ENCODE measurements around the gene GPR179. TPM values are rescaled to one million over a fixed set of nuclear protein-coding genes. Genes with fewer than 3 reads are reported as not detected.
"Not testable (repeated sequence)": the region's sequence is repeated elsewhere in the genome, so short reads cannot be mapped to it uniquely, and the experiment has no call there.

The GPR179 gene
- polyA plus RNA-seq, 4 donors, result 0.06 to 0.40 (median 0.08) TPM

DNA sequence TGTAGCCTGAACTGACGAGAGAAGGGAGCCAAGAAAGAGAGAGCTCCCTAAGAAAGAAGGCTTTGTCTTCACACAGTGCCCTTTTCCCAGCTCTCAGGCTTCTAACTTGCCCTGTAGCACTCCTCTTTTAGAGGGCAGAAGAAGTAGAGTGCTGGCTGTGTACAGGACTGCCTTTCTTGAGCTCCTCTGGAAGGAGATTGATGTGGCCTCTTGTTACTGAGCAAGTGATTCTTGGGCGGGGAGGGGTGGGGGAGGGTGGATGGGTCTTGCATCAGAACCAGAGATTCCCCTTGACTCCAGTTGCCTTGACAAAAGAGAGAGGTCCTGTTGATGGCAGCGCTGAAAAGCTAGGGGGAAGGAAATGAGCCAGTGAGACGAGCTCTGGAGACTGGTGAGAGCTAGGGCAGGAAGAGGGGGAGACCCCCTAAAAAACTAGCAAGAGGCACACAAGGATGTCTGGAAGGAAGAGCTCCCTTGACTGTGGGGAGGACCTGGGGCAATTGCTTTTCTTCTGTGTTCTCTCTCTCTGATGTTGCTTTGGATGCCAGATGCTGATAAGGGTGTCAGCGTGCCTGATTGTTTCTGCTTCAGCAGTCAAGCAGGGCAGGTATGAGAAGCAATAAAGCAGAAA, 18.4 kb downstream of the GPR179 start:
- DNase-seq (ENCODE audit: low read depth in 4 of 4, low spot score in 3 of 4), result no peak

DNA sequence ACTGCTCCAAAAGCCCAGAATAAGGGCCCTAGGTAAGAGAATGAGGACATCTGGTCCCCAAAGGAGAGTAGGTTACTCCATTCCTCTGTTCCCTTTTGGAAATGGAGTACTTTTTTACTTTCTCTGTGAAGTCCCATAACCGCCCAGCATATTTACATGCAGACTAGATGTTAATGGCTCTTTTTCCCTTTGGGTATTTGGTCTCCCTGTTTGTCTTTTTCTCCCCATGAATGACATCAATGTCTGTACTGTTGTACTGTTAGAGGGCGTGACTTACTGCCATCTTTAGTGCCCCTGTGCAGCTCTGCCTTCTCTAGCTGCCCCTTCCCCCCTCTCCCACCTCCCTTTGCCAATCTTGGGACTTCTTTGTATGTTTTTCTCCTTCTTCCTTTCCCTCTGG, 19.0 kb downstream of the GPR179 start:
- DNase-seq (ENCODE audit: low read depth in 4 of 4, low spot score in 3 of 4), result no peak

DNA sequence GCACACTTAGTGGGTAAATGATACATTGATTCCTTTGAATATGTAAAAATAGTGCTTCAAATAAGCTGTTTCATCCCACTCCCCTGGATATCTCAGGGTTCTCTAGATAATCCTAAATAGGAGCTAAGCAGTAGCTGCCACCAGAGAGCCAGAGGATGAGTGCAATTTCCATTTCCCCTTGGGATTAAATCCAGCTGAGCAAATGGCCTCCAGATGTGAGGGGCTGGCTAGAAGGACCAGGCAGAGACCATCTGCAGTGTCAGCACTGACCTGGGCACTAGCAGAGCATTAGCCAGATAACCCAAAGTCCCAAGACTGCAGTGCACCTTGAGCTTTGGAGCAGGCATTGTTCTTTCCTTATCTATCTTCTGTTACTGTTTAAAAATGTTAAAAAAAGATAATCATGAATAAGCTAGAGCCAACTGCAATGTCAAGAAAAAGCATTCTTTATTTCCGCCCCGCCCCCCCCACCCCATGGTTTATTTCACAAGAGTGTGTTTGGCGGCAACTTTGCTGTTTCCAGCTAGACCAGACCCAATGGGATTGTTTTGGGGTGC, 19.5 kb downstream of the GPR179 start:
- DNase-seq (ENCODE audit: low read depth in 4 of 4, low spot score in 3 of 4), result no peak

DNA sequence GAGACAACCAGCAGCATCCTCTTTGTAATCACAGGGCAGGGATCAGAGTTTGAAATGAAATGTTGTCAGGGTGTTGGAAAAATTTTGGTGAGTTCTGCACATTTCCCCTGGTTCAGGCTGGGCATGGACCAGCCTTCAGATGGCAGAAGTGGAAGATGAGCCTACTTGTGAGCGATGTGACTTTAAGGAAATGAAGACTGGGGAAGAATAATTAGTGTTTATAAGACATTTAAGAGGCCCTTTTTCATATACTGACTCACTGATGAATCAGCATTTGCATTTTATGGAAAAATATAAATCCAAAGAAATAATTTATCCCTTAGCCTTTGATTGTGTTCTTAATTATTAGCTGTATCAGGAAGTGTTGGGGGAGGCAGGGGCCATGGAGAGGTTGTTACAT, 20.9 kb downstream of the GPR179 start:
- DNase-seq (ENCODE audit: low read depth in 4 of 4, low spot score in 3 of 4), result no peak

DNA sequence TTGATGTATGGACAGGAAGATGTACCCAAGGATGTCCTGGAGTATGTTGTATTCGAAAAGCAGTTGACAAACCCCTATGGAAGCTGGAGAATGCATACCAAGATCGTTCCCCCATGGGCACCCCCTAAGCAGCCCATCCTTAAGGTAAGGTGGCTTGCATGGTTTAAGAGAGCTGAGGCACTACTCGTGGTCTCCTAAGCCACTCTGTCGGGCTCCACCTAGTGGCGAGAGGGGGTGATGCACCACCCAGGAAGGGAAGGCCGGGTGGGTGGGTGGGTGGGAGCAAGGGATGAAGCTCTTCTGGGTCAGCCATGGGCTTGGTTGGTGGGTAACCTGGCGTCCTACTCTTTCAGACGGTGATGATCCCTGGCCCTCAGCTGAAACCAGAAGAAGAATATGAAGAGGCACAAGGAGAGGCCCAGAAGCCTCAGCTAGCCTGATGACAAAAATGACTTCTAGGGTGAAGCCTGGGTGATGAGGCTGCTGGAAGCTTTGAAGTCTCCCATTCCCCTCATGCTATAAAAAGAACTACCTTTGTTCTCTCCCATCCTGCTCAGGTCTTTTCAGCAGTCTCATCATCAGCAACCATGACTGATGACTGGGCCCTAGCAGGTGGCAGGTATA, 21.5 kb downstream of the GPR179 start:
- DNase-seq (ENCODE audit: low read depth in 4 of 4, low spot score in 3 of 4), result peak in 2 of 4 donors; percentile 15 to 47

DNA sequence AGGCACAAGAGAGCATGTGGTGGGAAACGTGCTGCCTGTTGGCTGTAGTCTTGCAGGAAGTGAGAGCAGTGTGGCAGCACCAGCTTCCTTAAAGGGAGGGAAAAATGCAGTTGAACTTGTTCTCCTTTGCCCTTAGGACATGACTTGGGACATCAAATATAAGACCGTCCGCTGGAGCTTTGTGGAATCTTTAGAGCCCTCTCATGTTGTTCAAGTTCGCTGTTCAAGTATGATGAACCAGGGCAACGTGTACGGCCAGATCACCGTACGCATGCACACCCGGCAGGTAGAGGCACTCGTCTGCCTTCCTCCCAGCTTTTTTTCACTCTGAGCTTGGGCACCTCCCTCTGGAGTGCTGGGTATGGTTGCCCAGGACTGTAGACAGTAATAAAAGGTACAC, 23.3 kb downstream of the GPR179 start:
- DNase-seq (ENCODE audit: low read depth in 4 of 4, low spot score in 3 of 4), result no peak

DNA sequence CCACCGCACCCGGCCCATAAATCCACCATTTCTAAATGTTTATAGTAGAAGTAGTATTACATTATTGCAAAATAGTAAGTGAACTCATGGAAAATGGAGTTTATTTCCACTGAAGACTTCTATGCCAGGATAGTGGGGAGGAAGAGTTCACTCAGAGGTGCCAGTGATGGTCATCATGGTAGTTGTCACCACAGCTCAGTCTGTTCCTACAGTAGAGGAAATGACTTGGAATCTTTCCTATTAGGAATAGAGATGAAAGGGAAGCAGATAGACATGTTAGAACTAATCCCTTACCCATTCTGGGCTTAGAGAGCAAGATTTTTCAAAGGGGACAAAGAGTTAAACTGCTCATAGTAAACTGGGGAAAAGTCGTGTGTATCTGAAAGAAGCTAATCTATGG, 26.7 kb downstream of the GPR179 start:
- DNase-seq (ENCODE audit: low read depth in 4 of 4, low spot score in 3 of 4), result no peak

DNA sequence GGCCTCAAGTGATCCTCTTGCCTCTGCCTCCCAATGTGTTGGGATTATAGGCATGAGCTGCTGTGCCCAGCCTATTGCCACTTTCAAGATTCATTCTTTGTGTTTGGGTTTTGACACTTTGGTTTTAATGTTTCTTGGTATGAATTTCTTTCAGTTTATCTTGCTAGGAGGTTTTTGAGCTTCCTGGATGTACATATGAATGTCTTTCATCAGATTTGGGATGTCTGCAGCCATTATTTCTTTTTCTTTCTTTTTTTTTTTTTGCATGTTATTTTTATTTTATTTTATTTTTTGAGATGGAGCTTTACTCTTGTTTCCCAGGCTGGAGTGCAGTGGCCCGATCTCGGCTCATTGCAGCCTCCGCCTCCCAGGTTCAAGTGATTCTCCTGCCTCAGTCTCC, 28.3 kb downstream of the GPR179 start:
- DNase-seq (ENCODE audit: low read depth in 4 of 4, low spot score in 3 of 4), result no peak

DNA sequence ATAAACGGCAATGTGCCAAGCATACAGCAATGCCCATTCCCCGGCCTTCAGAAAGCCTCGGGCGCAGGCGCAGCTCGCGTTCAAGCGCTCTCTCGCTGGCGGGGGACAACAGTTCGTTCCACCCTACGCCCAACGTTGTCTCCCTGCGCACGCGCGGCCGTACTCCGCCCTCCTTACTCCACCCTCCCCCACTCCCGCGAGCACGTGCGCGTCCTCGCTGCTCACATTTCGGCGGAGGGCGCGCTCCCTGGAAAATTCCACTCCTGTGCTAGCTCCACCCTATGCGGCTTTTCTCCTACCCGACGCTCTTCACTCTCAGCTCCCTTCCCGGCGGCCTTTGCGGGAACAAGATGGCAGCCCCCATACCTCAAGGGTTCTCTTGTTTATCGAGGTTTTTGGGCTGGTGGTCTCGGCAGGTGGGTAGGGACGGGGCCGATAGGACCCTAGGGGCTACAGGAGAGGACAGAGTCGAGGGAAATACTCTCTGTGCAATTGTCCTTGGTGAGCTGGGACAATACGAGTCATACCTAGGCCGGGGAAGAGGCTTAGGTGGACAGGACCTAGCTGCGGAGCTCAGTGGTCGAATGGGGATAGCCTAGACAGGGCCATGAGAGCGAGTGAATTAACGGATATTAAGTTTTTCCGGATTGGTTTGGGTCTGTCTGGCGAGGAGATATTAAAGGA, 46.8 kb downstream of the GPR179 start, which contains the start of gene MRPL45:
MRPL45 (plus strand) TSS at position 335 of the 684 bp plus-strand sequence; CDS start at position 351, 16 bp downstream.
- peak; percentile 91 to 93 (median 92) for DNase-seq (ENCODE audit: low read depth in 4 of 4, low spot score in 3 of 4)

DNA sequence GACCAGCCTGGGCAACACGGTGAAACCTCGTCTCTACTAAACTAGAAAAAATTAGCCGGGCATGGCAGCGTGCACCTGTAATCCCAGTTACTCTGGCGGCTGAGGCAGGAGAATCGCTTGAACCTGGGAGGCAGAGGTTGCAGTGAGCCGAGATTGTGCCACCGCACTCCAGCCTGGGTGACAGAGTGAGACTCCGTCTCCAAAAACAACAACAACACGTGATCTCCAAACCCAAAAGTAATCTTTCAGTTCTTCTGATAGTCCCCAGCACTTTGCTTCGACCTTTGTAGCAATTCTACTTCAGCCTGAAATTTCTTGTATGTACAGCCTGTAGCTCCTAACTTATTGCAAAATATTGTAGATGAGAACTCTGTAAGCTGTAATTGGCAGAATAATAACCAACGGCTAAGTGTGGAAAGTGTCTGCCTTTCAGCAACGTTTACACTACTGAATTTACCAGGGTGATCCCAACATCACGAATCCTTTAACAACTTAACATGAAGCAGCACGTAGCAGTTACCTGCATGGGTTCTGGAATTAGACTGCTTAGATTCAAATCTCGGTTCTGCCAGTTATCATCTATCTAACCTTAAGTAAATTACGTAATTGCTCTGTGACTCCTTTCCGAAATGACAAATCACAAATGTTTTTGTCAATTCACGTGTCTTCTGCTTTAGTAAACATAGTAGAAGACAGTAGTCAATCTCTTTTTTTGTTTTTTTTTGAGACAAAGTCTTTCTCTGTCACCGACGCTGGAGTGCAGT, 48.0 kb downstream of the GPR179 start:
- not testable (repeated sequence) for DNase-seq (ENCODE audit: low read depth in 4 of 4, low spot score in 3 of 4)

DNA sequence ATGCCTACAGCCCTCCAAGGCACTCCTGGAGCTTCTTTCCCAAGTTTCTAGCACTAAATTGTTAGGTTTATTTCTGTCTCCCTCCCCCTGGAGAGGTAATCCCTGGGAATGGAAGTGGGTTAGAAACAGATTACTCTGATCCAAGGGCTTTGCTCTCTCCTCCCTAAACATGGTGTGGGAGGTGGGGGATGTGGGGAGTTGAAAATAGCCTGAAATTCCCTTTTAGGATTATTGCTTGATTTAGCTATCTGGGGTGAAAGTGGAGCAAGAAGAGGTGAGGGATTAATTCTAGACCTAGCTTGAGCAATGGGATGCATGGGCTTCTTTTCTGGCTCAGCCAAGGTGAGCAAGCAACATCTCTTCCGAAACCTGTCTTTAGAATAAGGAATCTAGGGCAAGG, 54.0 kb downstream of the GPR179 start:
- DNase-seq (ENCODE audit: low read depth in 4 of 4, low spot score in 3 of 4), result not testable (repeated sequence)

DNA sequence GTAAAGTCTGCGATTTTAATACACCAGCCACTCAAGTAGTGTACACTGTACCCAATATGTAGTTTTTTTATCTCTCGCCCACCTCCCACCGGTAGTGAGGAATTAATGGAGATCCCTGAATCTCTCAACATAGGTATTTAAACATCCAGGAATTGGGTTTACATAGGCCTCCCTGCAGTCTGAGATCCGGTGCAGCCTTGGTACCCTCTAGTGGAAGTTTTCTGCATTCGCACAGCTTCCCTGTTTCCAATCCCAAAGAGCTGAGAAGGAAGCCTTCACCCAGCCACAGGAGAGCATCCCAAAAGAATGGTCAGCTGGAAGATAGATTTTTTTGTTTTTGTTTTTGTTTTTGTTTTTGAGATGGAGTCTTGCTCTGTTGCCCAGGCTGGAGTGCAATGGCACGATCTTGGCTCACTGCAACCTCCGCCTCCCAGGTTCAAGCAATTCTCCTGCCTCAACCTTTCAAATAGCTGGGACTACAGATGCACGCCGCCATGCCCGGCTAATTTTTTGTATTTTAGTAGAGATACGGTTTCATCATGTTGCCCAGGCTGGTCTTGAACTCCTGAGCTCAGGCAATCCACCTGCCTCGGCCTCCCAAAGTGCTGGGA, 55.4 kb downstream of the GPR179 start:
- not testable (repeated sequence) for DNase-seq (ENCODE audit: low read depth in 4 of 4, low spot score in 3 of 4)

DNA sequence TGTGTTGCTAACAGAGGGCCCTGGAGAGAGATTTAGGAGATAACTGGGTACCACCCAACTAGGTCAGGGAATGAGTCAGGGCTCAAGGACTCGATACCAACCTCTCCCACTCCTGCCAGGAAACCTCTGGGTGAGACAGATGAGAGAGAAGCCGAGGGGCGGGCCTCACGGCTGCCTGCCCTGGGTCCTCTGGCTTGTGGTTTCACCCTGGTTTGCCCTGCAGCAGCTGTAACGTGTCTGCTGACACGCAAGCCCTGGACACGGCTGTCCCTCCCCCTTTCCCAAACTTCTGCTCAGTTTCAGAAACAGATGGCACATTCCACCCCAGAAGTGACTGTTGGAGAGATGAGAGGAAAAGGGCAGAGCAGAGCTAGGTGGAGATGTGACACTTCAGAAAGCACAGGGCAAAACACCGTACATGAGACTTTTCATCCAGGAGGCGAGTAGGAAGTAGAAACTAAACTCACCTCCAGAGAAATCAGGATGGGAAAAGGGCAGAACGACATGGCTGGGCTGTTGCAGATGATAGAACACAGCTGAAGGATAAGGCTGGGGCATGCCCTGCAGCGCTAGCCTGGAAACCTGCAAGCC, 57.2 kb downstream of the GPR179 start:
- peak in 3 of 4 donors; percentile 23 to 46 (median 26) for DNase-seq (ENCODE audit: low read depth in 4 of 4, low spot score in 3 of 4)

DNA sequence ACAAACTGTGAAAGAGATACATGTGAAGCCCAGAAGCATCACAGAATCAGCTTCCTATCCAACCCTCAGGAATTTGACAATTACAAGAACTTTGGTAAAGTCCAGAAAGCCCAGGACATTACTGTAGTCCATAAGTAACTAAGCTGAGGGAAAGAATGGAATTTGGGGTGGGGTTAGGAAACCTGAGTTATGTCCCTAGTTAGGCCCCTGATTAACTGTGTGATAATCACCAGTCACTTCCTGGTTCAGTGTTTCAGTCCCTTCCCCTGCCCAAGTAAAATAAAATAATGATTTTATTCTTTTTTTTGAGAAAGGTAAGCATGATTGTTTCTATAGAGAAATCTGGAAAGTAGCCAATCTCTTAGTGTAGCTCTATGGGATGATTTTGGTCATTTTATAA, 57.8 kb downstream of the GPR179 start:
- not testable (repeated sequence) for DNase-seq (ENCODE audit: low read depth in 4 of 4, low spot score in 3 of 4)

Other genes starting within 250 kb of the GPR179 start
- not detected for gene TBC1D3E, start 216.0 kb downstream of the GPR179 start, polyA plus RNA-seq (ENCODE audit: insufficient read length in 4 of 4)
- gene TBC1D3, start 151.4 kb downstream of the GPR179 start, polyA plus RNA-seq (ENCODE audit: insufficient read length in 4 of 4), result not detected
- 10 to 100 TPM; 67.2 to 74.4 (median 69.9) TPM for gene MRPL45, start 46.8 kb downstream of the GPR179 start, polyA plus RNA-seq (ENCODE audit: insufficient read length in 4 of 4)
- gene SOCS7, start 7.9 kb upstream of the GPR179 start, polyA plus RNA-seq (ENCODE audit: insufficient read length in 4 of 4), result 10 to 100 TPM; 16.9 to 20.4 (median 18.3) TPM
- gene ARHGAP23, start 84.5 kb upstream of the GPR179 start, polyA plus RNA-seq (ENCODE audit: insufficient read length in 4 of 4), result 10 to 100 TPM; 52.0 to 68.4 (median 60.2) TPM

Data from right renal pelvis (tissue), 4 donors.